GM21381 (cell line): ENCODE measurements around the gene TTC24.

Experiments
- ATAC-seq: cut with Tn5 transposase; IDR thresholded peaks from one replicate; pipeline ENCODE4 v1.9.1; 2021; ENCODE audit warnings: mild to moderate bottlenecking, moderate library complexity; ENCODE audit not compliant: unreplicated experiment

The TTC24 gene

GRCh38 chr1:156553860-156554485, 25.6 kb upstream of the TTC24 start:
- no peak for ATAC-seq

- no peak for ATAC-seq
Measured at GRCh38 chr1:156554971-156555370, 24.6 kb upstream of the TTC24 start.

DNA sequence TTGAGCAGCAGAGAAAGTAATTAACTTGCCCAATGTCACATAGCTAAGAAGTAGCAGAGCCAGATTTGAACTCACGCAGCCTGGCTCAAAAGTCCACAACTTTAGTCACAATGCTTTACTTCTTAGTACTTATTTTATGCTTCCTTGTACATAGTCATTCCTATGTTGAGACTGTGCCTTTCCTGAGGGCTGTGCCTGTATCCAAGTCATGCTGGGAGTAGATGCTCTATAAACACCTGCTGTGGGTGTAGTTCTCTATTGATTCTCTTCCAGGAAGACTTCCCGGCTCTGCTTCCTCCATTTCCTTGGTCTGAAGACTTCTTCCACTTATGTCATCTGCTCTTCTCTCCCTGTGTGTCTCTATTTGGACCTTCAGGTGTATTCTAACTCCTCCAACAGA, 23.8 kb upstream of the TTC24 start:
- no peak for ATAC-seq

GRCh38 chr1:156556354-156556753, 23.2 kb upstream of the TTC24 start:
- ATAC-seq = no peak

DNA sequence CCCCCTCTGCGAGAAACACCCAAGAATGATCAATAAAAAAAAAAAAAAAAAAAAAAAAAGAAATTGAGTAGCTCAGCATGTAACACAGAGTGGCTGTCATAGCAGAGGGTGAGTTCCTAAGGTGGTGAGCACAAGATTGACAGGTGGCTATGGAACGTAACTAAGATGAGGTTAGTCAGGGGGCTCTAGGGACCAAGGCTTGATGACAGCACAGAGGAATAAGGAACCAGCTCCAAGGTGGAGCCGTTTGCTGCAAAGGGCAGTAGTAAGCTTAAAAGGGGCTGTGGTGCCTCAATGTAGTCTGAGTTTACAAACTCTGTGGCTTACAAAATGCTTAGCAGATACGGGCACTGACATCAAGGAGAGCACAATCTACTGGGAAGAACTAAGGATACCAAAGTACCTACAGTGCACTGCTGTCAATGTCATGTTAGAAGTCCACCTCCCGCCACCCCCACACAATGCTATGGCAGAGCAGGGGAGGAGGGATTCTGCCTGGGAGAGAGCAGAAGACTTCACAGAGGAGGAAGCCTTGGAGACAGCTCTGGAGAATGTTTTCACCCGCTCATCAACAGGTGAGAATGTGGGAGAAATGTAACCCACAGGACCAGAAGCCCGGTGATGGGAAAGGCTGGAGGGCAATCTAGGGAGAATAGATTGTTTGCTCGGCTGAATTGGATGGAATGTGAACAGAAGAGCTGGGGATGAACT, 20.3 kb upstream of the TTC24 start:
- no peak for ATAC-seq

DNA sequence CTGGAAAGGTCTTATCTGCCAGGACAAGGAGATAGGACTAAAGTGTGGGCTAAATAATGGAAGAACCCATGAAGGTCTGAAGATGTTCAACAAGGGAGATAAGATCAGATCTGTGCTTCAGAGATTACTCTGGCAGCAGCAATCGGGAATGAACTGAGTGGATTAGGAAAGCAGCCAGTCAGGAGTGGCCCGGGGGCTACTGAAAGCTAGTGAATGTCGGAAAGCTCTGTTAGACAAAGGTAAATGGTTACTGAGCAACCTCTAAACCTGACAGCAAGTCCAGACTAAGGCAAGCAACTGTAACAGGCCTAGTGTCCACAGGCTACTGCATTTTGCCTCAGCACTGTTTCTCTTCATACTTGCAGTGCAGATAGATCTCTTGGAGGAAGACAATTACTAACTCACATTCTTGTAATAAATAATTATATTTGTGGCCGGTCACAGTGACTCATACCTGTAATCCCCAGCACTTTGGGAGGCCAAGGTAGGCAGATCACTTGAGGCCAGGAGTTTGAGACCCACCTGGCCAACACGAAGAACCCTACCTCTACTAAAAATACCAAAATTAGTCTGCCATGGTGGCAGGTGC, 19.6 kb upstream of the TTC24 start:
- ATAC-seq = no peak

GRCh38 chr1:156560585-156561163, 18.8 kb upstream of the TTC24 start:
- no peak for ATAC-seq

- ATAC-seq = no peak
Measured at GRCh38 chr1:156565519-156565918, 14.0 kb upstream of the TTC24 start.

DNA sequence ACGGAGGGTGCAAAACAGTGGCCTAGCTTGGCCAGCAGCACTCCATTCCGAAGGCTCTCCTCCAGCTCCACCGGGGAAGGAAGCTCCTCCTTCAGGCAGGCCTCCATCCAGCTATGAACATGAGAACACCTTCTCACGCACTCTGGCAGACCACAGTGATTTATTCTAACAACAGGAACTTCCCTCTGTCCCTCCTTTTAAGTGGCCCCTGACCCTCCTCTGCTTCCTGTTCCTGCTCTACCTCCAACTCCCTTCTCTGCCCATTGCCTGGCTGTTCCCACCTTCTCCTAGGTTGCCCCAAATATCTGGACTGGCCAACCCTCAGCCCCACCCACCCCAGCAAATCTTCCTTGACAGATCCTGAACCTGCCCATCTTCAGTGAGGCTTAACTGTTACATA, 13.1 kb upstream of the TTC24 start:
- ATAC-seq = no peak

- no peak for ATAC-seq
Measured at GRCh38 chr1:156571261-156571852, 8.2 kb upstream of the TTC24 start.

- ATAC-seq = peak; percentile 81
Measured at GRCh38 chr1:156571919-156572662, 7.4 kb upstream of the TTC24 start, which contains the start of gene IQGAP3. Gene IQGAP3 (minus strand): TSS chr1:156572565. CDS start chr1:156572529, 36 bp downstream.

GRCh38 chr1:156572663-156573018, 6.9 kb upstream of the TTC24 start:
- no peak for ATAC-seq

GRCh38 chr1:156574039-156574633, 5.4 kb upstream of the TTC24 start:
- ATAC-seq = no peak

- no peak for ATAC-seq
Measured at GRCh38 chr1:156577550-156577949, 2.0 kb upstream of the TTC24 start.

- ATAC-seq = no peak
Measured at GRCh38 chr1:156578055-156578454, 1.5 kb upstream of the TTC24 start.

- no peak for ATAC-seq
Measured at GRCh38 chr1:156581661-156582387, 2.3 kb downstream of the TTC24 start.

DNA sequence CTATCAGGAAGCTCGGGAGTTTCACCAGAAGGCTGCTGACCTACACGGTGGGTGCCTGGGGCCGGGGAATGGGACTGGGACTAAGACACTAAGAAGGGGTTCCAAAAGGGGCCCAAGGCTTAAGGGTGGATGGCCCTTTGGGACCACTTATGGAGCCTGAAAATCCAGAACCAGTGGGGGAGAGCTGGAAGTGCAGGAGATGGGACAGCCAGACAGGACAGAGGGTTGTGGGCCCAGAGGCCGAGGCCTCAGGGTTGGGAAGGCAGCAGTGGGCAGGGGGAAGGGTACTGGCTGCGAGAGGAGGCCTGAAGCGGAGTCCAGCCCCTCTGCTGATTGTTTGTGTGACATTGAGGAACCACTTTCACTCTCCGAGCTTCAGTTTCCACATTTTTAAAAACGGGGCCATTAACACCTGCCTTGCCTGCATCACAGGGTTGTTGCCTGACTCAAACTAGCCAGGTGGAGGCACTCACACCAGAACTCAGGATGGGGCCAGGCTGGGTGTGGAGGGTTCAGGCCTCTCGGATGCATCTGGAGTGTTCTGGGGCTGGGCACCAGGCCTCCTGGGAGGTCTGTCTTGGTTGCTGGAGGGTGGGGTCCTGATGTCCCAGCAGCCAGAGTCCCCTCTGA, 3.0 kb downstream of the TTC24 start:
- no peak for ATAC-seq

DNA sequence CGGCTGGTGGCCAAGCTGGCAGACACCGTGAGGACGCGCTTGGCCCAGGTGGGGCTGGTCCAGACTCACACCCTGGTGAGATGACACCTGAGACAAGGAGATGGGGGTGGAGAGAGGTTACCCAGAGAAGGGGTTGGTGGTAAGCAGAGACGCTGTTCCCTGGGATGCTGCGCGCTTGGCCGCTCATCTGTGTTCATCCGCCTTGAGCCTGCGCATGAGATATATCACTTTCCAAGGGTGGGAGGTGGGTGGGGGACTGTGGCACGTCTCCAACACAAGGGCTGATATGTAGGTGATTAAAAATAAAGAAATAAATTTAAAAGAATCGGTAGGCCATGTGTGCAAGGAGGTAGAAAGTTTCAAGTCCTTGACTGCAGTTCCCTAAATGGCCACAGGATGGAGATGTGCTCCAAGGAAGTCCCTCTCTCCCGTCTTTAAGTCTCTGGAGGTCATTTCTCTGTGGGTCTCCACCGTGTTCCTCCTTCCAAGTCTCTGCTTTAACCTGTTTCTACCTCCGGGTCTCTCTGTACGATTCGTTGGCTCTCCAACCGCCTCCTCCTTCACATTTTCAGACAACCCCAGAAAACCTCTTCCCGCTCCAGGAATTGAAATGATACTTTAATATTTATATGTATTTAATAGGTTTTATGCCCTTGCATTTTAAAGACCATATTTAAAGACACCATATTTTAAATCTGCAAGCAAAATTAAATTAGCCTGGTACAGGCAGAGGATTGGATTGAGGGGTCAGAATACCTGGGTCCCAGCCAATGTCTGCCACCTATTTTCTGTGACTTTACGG, 4.5 kb downstream of the TTC24 start:
- ATAC-seq = no peak

GRCh38 chr1:156584813-156585212, 5.3 kb downstream of the TTC24 start:
- no peak for ATAC-seq
